Spleen (tissue), 11 donors: ENCODE results near the gene TRPC4AP. TPM values are rescaled to one million over a fixed set of nuclear protein-coding genes. Genes with fewer than 3 reads are reported as not detected.
"Not testable (repeated sequence)": the region's sequence is repeated elsewhere in the genome, so short reads cannot be mapped to it uniquely, and the experiment has no call there.

Source experiments
- DNase-seq: peaks from one replicate; pipeline ENCODE4 v3.0.0-alpha.2; 2020
- H3K27ac ChIP-seq, 8 donors: fragments of 200-600 bp; sonication (generic) in 7 of 8; 1 replicate in 4 of 8; 2 replicates in 4 of 8; pipeline versions ENCODE4 v1.5.0 to v1.8.0; 2016 to 2021; ENCODE audit warnings: inconsistent platforms in 4 of 8, mild to moderate bottlenecking in 4 of 8, moderate library complexity in 1 of 8
- H3K27me3 ChIP-seq, 7 donors: fragments of 200-600 bp; sonication (generic) in 6 of 7; replicated peaks in 1 of 7; 1 replicate in 4 of 7; 2 replicates in 3 of 7; pipeline versions ENCODE4 v1.5.0 to v1.8.0; 2016 to 2021; ENCODE audit warnings: inconsistent platforms in 3 of 7, mild to moderate bottlenecking in 1 of 7
- H3K36me3 ChIP-seq, 6 donors: fragments of 200-600 bp; sonication (generic) in 5 of 6; 1 replicate in 4 of 6; 2 replicates in 2 of 6; pipeline versions ENCODE4 v1.5.0 to v1.8.0; 2016 to 2021; ENCODE audit warnings: inconsistent platforms in 2 of 6
- H3K4me1 ChIP-seq, 6 donors: fragments of 200-600 bp; sonication (generic) in 5 of 6; 1 replicate in 3 of 6; 2 replicates in 3 of 6; pipeline versions ENCODE4 v1.5.0 to v1.8.0; 2016 to 2021; ENCODE audit warnings: inconsistent platforms in 3 of 6
- H3K4me3 ChIP-seq, 8 donors: fragments of 200-600 bp; sonication (generic) in 7 of 8; 1 replicate in 4 of 8; 2 replicates in 4 of 8; pipeline versions ENCODE4 v1.5.0 to v1.8.0; 2016 to 2021; ENCODE audit warnings: inconsistent platforms in 4 of 8, mild to moderate bottlenecking in 4 of 8, moderate library complexity in 2 of 8
- H3K9me3 ChIP-seq, 8 donors: fragments of 200-600 bp; sonication (generic) in 7 of 8; 1 replicate in 4 of 8; 2 replicates in 4 of 8; pipeline versions ENCODE4 v1.5.0 to v1.8.0; 2016 to 2021; ENCODE audit warnings: inconsistent platforms in 4 of 8
- POLR2A ChIP-seq, 3 donors: fragments of 450-650 bp; IDR thresholded peaks; one replicate each; pipeline ENCODE4 v1.5.1; 2017; ENCODE audit warnings: antibody characterized with exemption in 3 of 3, mild to moderate bottlenecking in 1 of 3
- POLR2AphosphoS5 ChIP-seq, 3 donors: sonication (generic); formaldehyde crosslinking; IDR thresholded peaks; one replicate each; pipeline ENCODE4 v1.5.1; 2017; ENCODE audit warnings: antibody characterized with exemption in 3 of 3
- WGBS, 5 donors: extraction: QIAGEN DNeasy Blood & Tissue Kit in 3 of 5; methylation state at CpG; one replicate each; pipeline versions ENCODE4 v1.1.5 to v1.1.7; 2013 to 2018; 5-methylcytosine and 5-hydroxymethylcytosine counted together
- intact Hi-C: fragments of 100-400 bp; cut with DNase I; formaldehyde crosslinking; loops from one replicate; pipeline ENCODE4 v1.15.0; 2023; ENCODE audit warnings: low total_unique reads
- polyA plus RNA-seq, 3 donors: library from polyadenylated mRNA; stranded (reverse); fragments of 200-250 nt; gene quantifications; one replicate each; pipeline ENCODE4 v1.2.1, GENCODE V29; 2013
- total RNA-seq, 7 donors: library from RNA; depleted of rRNA in 3 of 7; stranded (reverse); fragments of >200 nt in 3 of 7; fragmentation: NEBNext Ultra II Directional in 4 of 7; extraction: Animal tissue kit (Norgen Biotek cat#: 25700) in 4 of 7; gene quantifications; one replicate each; pipeline versions ENCODE4 v1.1.0 to v1.2.1, GENCODE V29; 2016 to 2021
- TF ChIP-seq, protein P1 (sequence below), 11 experiments: fragments of 200-600 bp in 7 of 11; fragments of 450-650 bp in 4 of 11; sonication (generic) in 4 of 11; IDR thresholded peaks in 8 of 11; conservative IDR thresholded peaks in 3 of 11; 1 replicate in 7 of 11; 2 replicates in 4 of 11; pipeline versions ENCODE4 v1.4.0 to v1.8.0; 2016 to 2021; ENCODE audit warnings: antibody characterized with exemption in 11 of 11, inconsistent platforms in 4 of 11, mild to moderate bottlenecking in 1 of 11
- donor health status: healthy with polysubstance abuse.
- donor health status: DM: no; HTN: no; CAD: no; lungs with moderate emphysema.
- donor health status: DM: no; HTN: no; CAD: no.
- donor health status: Bipolar disorder and iron deficiency.
- donor health status: healthy.
- donor health status: DM: no; HTN: no; CAD: no.
- donor health status: DM: yes; HTN: yes; CAD: no.

TRPC4AP gene
- total and polyA plus RNA-seq, 10 donors = 26.3 to 81.7 (median 64.9) TPM

DNA sequence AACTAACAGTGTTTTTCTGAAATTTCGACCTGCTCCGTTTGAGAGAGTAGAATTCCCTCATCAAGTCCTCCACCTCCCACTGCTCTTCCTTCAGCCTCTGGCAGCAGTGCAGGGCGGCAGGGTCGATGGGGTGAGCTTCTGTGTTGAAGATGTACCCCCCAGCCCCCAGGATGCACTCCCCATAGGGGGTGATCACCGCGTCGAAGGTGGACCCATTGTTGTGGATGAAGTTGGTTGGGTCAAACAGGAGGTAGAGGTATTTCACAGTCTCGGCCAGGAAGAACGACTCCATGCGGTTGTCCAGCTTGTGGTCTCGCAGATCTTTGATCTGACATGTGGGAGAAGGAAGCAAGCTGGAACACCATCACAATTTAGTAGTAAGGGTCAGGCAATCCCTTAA lies 23.0 kb upstream of the TRPC4AP start:
- no peak for TF ChIP-seq POLR2A (IDR thresholded peaks at IDR 0.05)
- TF ChIP-seq, protein P1, sequence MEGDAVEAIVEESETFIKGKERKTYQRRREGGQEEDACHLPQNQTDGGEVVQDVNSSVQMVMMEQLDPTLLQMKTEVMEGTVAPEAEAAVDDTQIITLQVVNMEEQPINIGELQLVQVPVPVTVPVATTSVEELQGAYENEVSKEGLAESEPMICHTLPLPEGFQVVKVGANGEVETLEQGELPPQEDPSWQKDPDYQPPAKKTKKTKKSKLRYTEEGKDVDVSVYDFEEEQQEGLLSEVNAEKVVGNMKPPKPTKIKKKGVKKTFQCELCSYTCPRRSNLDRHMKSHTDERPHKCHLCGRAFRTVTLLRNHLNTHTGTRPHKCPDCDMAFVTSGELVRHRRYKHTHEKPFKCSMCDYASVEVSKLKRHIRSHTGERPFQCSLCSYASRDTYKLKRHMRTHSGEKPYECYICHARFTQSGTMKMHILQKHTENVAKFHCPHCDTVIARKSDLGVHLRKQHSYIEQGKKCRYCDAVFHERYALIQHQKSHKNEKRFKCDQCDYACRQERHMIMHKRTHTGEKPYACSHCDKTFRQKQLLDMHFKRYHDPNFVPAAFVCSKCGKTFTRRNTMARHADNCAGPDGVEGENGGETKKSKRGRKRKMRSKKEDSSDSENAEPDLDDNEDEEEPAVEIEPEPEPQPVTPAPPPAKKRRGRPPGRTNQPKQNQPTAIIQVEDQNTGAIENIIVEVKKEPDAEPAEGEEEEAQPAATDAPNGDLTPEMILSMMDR (IDR thresholded peaks at IDR 0.05 in 8 of 11, conservative IDR thresholded peaks at IDR 0.05 in 3 of 11) = no peak
- TF ChIP-seq POLR2AphosphoS5 (IDR thresholded peaks at IDR 0.05) = no peak
- no peaks in the 10 kb centered on the region for H3K4me1 ChIP-seq
- 87 to 94% (median 91%) methylated on average over 11 of the region's 11 CpGs for WGBS, 5 donors
- H3K27ac ChIP-seq = no peak overlapping the region
- no peaks in the 10 kb centered on the region for H3K9me3 ChIP-seq
- no peak for DNase-seq
- intact Hi-C loops = no loop called here
- H3K27me3 ChIP-seq = no peaks in the 10 kb centered on the region
- no peak overlapping the region for H3K4me3 ChIP-seq
- peaks cover 0 to 97% (median 72%) of the 10 kb centered on the region in 6 donors for H3K36me3 ChIP-seq

DNA sequence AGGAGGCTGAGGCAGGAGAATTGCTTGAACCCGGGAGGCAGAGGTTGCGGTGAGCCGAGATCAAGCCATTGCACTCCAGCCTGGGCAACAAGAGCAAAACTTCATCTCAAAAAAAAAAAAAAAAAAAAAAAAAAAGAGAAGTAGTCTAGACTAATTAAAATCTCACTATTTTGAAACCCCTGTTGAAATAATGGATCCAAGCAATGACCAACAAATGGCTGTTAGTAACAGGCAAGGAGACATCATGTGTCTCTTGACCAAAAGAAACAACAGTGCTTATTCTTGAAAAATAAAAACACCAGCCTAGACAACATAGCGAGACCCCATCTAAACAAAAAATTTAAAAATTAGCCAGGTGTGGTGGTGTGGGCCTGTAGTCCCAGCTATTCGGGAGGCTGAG lies 19.7 kb upstream of the TRPC4AP start:
- DNase-seq, H3K9me3 ChIP-seq, intact Hi-C loops, H3K27me3 ChIP-seq, H3K27ac ChIP-seq, H3K4me1 ChIP-seq, H3K4me3 ChIP-seq: not testable (repeated sequence)
- peaks cover 0 to 91% (median 44%) of the 10 kb centered on the region in 6 donors for H3K36me3 ChIP-seq
- 78 to 98% (median 92%) methylated on average over 5 of the region's 5 CpGs for WGBS, 5 donors

DNA sequence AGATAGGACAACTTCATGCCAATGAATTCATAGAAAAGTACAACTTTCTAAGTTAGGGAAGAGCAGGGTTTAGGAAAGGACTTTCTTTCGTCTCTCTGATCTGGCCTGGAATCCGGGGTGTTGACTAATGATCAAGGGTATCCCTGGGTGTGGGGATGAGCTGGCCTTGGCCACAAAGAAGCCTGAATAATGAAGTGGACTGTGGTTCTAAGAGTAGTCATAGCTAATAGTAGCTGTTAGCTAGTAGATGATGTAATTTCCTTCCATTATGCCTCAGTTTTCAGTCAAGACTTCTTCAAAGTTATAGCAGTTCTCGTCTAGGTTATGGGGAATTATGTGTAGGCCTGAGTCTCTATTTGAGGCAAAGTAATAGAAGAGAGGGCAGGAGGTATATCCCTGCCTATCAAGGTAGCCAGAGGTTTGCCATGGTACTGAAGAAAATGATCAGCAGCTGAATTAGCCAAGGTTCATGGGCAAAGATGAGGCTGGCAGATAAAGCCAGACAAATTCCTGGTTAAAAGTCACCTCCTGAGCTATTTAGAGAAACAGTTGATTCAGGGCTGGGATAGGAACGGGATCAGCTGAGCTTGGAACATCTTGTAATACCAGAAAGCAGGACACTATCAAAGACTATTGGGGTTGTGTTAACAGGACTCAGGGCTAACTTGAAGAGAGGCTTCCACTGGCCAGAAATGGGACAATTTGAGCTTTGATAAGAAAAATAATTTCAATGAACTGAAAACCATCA lies 18.7 kb upstream of the TRPC4AP start:
- no peak overlapping the region for H3K4me3 ChIP-seq
- no peak for DNase-seq
- H3K4me1 ChIP-seq = no peaks in the 10 kb centered on the region
- intact Hi-C loops = no loop called here
- H3K9me3 ChIP-seq = no peaks in the 10 kb centered on the region
- 60 to 76% (median 75%) methylated on average over 4 of the region's 4 CpGs for WGBS, 5 donors
- TF ChIP-seq, protein P1 (IDR thresholded peaks at IDR 0.05 in 8 of 11, conservative IDR thresholded peaks at IDR 0.05 in 3 of 11) = no peak
- TF ChIP-seq POLR2AphosphoS5 (IDR thresholded peaks at IDR 0.05) = no peak
- TF ChIP-seq POLR2A (IDR thresholded peaks at IDR 0.05) = no peak
- peaks cover 0 to 82% (median 37%) of the 10 kb centered on the region in 6 donors for H3K36me3 ChIP-seq
- no peak overlapping the region for H3K27ac ChIP-seq
- no peaks in the 10 kb centered on the region for H3K27me3 ChIP-seq

DNA sequence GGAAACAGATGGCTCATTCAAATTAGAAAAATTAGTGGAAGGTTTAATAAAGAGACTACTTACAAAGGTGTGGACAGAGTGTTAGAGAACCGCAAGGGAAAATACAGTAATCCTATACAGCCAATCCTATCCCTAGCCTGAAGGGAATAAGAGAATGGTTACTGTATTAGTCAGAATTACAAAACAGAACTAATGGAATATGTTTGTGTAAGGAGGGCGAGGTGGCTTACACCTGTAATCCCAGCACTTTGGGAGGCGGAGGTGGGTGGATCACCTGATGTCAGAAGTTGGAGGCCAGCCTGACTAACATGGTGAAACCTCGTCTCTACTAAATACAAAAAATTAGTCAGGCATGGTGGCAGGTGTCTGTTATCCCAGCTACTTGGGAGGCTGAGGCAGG lies 16.3 kb upstream of the TRPC4AP start:
- no peaks in the 10 kb centered on the region for H3K4me1 ChIP-seq
- TF ChIP-seq, protein P1 (IDR thresholded peaks at IDR 0.05 in 8 of 11, conservative IDR thresholded peaks at IDR 0.05 in 3 of 11) = no peak
- no peak for TF ChIP-seq POLR2AphosphoS5 (IDR thresholded peaks at IDR 0.05)
- TF ChIP-seq POLR2A (IDR thresholded peaks at IDR 0.05) = no peak
- no peak for DNase-seq
- WGBS, 5 donors = 90 to 96% (median 95%) methylated on average over 4 of the region's 4 CpGs
- intact Hi-C loops = no loop called here
- H3K9me3 ChIP-seq = no peaks in the 10 kb centered on the region
- no peak overlapping the region for H3K4me3 ChIP-seq
- no peak overlapping the region for H3K27ac ChIP-seq
- H3K27me3 ChIP-seq = no peaks in the 10 kb centered on the region
- H3K36me3 ChIP-seq = peaks cover 0 to 58% (median 13%) of the 10 kb centered on the region in 6 donors
